Upper lobe of left lung (tissue), 6 donors: ENCODE results near the gene OR6X1. TPM values are rescaled to one million over a fixed set of nuclear protein-coding genes. Genes with fewer than 3 reads are reported as not detected.
"Not testable (repeated sequence)": the region's sequence is repeated elsewhere in the genome, so short reads cannot be mapped to it uniquely, and the experiment has no call there.

Experiments
- ATAC-seq, 2 donors: fragments of 200-7000 bp; cut with Tn5 transposase; one replicate each; pipeline ENCODE4 v1.9.1; 2022; ENCODE audit warnings: mild to moderate bottlenecking in 2 of 2, moderate library complexity in 2 of 2; ENCODE audit not compliant: low FRiP score in 2 of 2
- DNase-seq, 2 donors: peaks; one replicate each; pipeline ENCODE4 v3.0.0-alpha.2; 2019 to 2020
- H3K27ac ChIP-seq, 4 donors: fragments of 200-600 bp; sonication (generic); one replicate each; pipeline ENCODE4 v1.5.1; 2016 to 2019
- H3K27me3 ChIP-seq, 4 donors: fragments of 200-600 bp; sonication (generic); one replicate each; pipeline ENCODE4 v1.5.1; 2017 to 2019
- H3K36me3 ChIP-seq, 4 donors: fragments of 200-600 bp; sonication (generic); one replicate each; pipeline ENCODE4 v1.5.1; 2016 to 2019
- H3K4me1 ChIP-seq, 4 donors: fragments of 200-600 bp; sonication (generic); one replicate each; pipeline ENCODE4 v1.5.1; 2018 to 2019
- H3K4me3 ChIP-seq, 4 donors: fragments of 200-600 bp; sonication (generic); one replicate each; pipeline ENCODE4 v1.5.1; 2017 to 2019; ENCODE audit warnings: mild to moderate bottlenecking in 2 of 4, moderate library complexity in 1 of 4
- H3K9me3 ChIP-seq, 4 donors: fragments of 200-600 bp; sonication (generic); one replicate each; pipeline ENCODE4 v1.5.1; 2018 to 2019
- CTCF ChIP-seq, 6 experiments: fragments of 450-650 bp in 4 of 6; fragments of 200-600 bp in 2 of 6; sonication (generic) in 2 of 6; IDR thresholded peaks; one replicate each; pipeline ENCODE4 v1.5.1; 2016 to 2019; ENCODE audit warnings: antibody characterized with exemption in 6 of 6
- EP300 ChIP-seq, 4 donors: sonication (generic); formaldehyde crosslinking; IDR thresholded peaks; one replicate each; pipeline ENCODE4 v1.5.1; 2017; ENCODE audit warnings: antibody characterized with exemption in 4 of 4, control low read depth in 2 of 4
- POLR2A ChIP-seq, 4 donors: fragments of 450-650 bp; IDR thresholded peaks; one replicate each; pipeline ENCODE4 v1.5.1; 2016 to 2017; ENCODE audit warnings: antibody characterized with exemption in 4 of 4, mild to moderate bottlenecking in 2 of 4
- POLR2AphosphoS5 ChIP-seq, 2 donors: sonication (generic); formaldehyde crosslinking; IDR thresholded peaks; one replicate each; pipeline ENCODE4 v1.5.1; 2017; ENCODE audit warnings: antibody characterized with exemption in 2 of 2
- WGBS, 2 donors: methylation state at CpG; one replicate each; pipeline ENCODE4 v1.1.5; 2017 to 2018; 5-methylcytosine and 5-hydroxymethylcytosine counted together
- total RNA-seq, 6 donors: library from RNA; depleted of rRNA in 4 of 6; stranded (reverse); fragments of >200 nt in 4 of 6; gene quantifications; one replicate each; pipeline versions ENCODE4 v1.1.0 to v1.2.1, GENCODE V29; 2016 to 2021
- donor health status: DM: no; HTN: no; CAD: no; lungs with moderate emphysema.
- donor health status: DM: no; HTN: yes; CAD: no; lungs with severe emphysema.

The OR6X1 gene
- total RNA-seq, 6 donors from 2014 or later, result not detected

- Histone ChIP-seq H3K9me3 (no peaks in the 10 kb centered on the region), H3K4me1 (no peaks in the 10 kb centered on the region), H3K4me3 (no peak overlapping the region), H3K27ac (no peak overlapping the region), H3K36me3 (peaks cover 34 to 70% (median 59%) of the 10 kb centered on the region in 4 donors), H3K27me3 (no peaks in the 10 kb centered on the region)
- ATAC-seq (no peak), DNase-seq (no peak)
- TF ChIP-seq POLR2A (IDR thresholded peaks at IDR 0.05) (no peak), POLR2AphosphoS5 (IDR thresholded peaks at IDR 0.05) (no peak), CTCF (IDR thresholded peaks at IDR 0.05) (no peak), EP300 (IDR thresholded peaks at IDR 0.05) (no peak)
- WGBS, 2 donors, result 91 to 98% methylated on average over 8 of the region's 8 CpGs
Observed at GRCh38 chr11:123729602-123730001, 24.7 kb downstream of the OR6X1 start.

- ATAC-seq (no peak), DNase-seq (peak in 1 of 2 donors; percentile 50)
- WGBS, 2 donors, result 99% methylated on average over 23 of the region's 23 CpGs
- Histone ChIP-seq H3K4me3 (no peak overlapping the region), H3K27ac (no peak overlapping the region), H3K36me3 (peaks cover 34 to 67% (median 61%) of the 10 kb centered on the region in 4 donors), H3K27me3 (no peaks in the 10 kb centered on the region), H3K4me1 (no peaks in the 10 kb centered on the region), H3K9me3 (no peaks in the 10 kb centered on the region)
- TF ChIP-seq EP300 (IDR thresholded peaks at IDR 0.05) (no peak), CTCF (IDR thresholded peaks at IDR 0.05) (no peak), POLR2A (IDR thresholded peaks at IDR 0.05) (no peak), POLR2AphosphoS5 (IDR thresholded peaks at IDR 0.05) (no peak)
Observed at GRCh38 chr11:123725995-123726655, 28.2 kb downstream of the OR6X1 start.

GRCh38 chr11:123719452-123719851 lies 34.9 kb downstream of the OR6X1 start:
- Histone ChIP-seq H3K4me1 (no peaks in the 10 kb centered on the region), H3K27me3 (no peaks in the 10 kb centered on the region), H3K4me3 (no peak overlapping the region), H3K36me3 (peaks cover 0 to 2% (median under 1%) of the 10 kb centered on the region in 4 donors), H3K9me3 (no peaks in the 10 kb centered on the region), H3K27ac (no peak overlapping the region)
- no peak for TF ChIP-seq POLR2A (IDR thresholded peaks at IDR 0.05)
- TF ChIP-seq POLR2AphosphoS5 (IDR thresholded peaks at IDR 0.05), result no peak
- no peak for TF ChIP-seq CTCF (IDR thresholded peaks at IDR 0.05)
- no peak for TF ChIP-seq EP300 (IDR thresholded peaks at IDR 0.05)
- DNase-seq, result no peak
- WGBS, 2 donors, result 71 to 76% methylated on average over 1 of the region's 1 CpG
- ATAC-seq, result no peak

GRCh38 chr11:123718469-123718868 lies 35.8 kb downstream of the OR6X1 start:
- no peak for TF ChIP-seq POLR2A (IDR thresholded peaks at IDR 0.05)
- no peak for TF ChIP-seq EP300 (IDR thresholded peaks at IDR 0.05)
- TF ChIP-seq POLR2AphosphoS5 (IDR thresholded peaks at IDR 0.05), result no peak
- TF ChIP-seq CTCF (IDR thresholded peaks at IDR 0.05), result no peak
- DNase-seq, result no peak
- ATAC-seq, result no peak
- Histone ChIP-seq H3K4me3 (no peak overlapping the region), H3K4me1 (no peaks in the 10 kb centered on the region), H3K36me3 (no peaks in the 10 kb centered on the region), H3K27me3 (no peaks in the 10 kb centered on the region), H3K27ac (no peak overlapping the region), H3K9me3 (no peaks in the 10 kb centered on the region)
- 85 to 88% methylated on average over 4 of the region's 4 CpGs for WGBS, 2 donors

- Histone ChIP-seq H3K27me3 (no peaks in the 10 kb centered on the region), H3K9me3 (no peaks in the 10 kb centered on the region), H3K4me3 (no peak overlapping the region), H3K27ac (no peak overlapping the region), H3K36me3 (no peaks in the 10 kb centered on the region), H3K4me1 (no peaks in the 10 kb centered on the region)
- no peak for TF ChIP-seq POLR2A (IDR thresholded peaks at IDR 0.05)
- no peak for TF ChIP-seq POLR2AphosphoS5 (IDR thresholded peaks at IDR 0.05)
- TF ChIP-seq CTCF (IDR thresholded peaks at IDR 0.05), result no peak
- no peak for TF ChIP-seq EP300 (IDR thresholded peaks at IDR 0.05)
- WGBS, 2 donors, result 81 to 86% methylated on average over 2 of the region's 2 CpGs
- DNase-seq (no peak), ATAC-seq (no peak)
Observed at GRCh38 chr11:123718063-123718462, 36.3 kb downstream of the OR6X1 start.

- DNase-seq, H3K27ac ChIP-seq, H3K4me3 ChIP-seq, H3K36me3 ChIP-seq, H3K9me3 ChIP-seq, H3K4me1 ChIP-seq, H3K27me3 ChIP-seq, ATAC-seq: not testable (repeated sequence)
- 83 to 93% methylated on average over 3 of the region's 3 CpGs for WGBS, 2 donors
Observed at GRCh38 chr11:123712627-123713026, 41.7 kb downstream of the OR6X1 start.
